ENCODE results near the gene S100A4.
"Not testable (repeated sequence)": the region's sequence is repeated elsewhere in the genome, so short reads cannot be mapped to it uniquely, and the experiment has no call there.

The S100A4 gene

DNA sequence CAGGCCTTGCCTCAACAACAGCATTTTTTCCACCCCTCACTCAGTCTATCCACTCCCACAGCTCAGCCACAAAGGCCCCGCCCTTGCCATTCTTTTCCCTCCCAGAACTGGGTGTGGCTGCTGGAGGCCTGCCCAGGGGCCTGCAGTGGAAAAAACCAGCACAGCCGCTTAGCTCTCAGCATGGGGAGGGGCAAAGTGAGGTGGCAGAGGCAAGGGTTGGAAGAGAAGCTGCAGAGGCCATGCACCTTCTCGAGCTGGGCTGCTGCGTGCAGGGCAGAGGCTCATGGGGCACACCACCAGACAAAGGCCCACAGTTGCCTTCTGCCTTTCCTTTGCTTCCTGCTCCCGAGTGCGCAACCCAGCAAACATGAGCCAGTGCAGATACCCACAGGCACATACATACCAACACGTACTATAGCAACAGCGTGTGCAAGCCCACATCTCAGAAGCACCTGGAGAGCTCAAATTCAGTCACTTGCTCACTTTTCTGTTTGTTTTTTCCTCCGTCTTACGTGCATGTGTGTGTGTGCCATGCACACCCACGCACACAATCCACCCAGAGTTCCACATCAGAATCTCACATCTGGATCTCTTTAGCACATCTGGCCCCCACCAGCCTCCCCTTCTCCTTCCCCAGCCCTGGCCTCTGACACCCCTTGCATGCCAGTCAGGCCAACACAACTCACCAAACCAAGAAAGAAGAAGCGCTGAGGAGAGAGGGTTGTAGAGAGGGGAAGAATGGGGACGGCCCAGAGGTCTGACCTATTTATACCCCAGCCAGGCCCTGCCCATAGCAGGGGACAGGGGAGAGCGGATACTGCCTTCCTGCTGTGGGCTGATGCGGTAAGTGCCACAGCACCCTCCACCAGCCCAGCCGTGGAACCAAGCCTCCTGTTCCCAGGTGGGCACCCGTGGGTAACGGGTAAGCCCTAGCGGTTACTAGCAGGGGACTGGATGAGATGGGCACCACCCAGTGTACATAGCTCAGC lies at the start of gene S100A4:
TSS of gene S100A4 (minus strand) at position 740 of the 989 bp plus-strand sequence. CDS start 1,012 bp downstream, outside the sequence.
- DNase-seq: peak; percentile 90 to 92 (median 91)

- DNase-seq: no peak
Observed at GRCh38 chr1:153592748-153593147, 47.1 kb upstream of the S100A4 start.

GRCh38 chr1:153588482-153588881 lies 42.9 kb upstream of the S100A4 start:
- DNase-seq: no peak

- DNase-seq: not testable (repeated sequence)
Observed at GRCh38 chr1:153588033-153588432, 42.4 kb upstream of the S100A4 start.

DNA sequence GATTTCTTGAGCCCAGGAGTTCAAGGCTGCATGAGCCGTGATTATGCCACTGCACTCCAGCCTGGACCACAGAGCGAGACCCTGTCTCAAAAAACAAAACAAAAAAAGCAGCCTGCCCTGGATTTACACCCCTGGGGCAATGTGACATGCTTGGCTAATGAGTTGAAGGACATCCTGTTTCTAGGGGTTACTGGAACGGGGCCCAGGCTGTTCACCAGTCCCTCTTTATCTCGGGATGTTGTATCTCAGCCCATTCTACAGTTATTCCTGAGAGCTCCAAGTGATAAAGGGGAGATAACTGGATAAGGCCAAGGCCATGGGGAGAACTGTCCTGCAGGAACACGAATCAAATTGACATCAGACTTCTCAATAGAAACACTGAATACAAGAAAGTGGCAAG lies 41.7 kb upstream of the S100A4 start:
- no peak for DNase-seq

DNA sequence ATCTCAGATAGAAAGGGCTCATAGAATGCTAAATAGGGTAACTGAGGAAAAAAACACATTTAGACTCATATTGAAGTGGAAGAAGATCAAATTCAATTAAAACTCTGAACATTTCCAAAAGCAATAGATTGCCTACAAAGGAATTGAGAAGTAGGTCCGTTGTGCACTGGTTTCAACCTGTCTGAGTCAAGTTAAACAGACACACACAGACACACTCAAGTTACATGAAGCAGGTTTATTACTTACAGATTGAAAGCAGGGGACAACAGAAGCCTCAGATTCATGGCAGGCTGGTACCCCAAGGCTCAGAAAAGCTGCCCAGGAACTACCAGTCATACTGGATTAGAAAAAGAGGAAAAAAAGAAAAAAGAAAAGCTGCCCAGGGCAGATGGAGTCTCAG lies 40.7 kb upstream of the S100A4 start:
- no peak for DNase-seq

DNA sequence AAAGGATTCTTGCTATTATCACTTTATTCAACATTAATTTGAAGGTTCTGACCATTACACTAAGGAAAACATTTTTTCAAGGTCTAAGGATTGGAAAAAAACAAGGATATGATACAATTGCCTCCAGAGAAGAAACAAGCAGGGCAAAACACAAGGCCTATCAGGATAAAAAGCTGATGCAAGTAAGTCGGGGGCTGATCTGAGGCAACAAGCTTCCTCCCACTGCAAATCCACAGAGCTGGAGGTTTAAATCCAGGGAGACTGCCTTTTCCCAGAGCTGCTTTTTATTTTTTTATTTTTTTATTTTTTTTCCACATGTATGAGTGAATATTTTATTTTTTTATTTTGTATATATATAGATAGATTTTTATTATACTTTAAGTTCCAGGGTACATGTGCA lies 39.4 kb upstream of the S100A4 start:
- DNase-seq: no peak

- DNase-seq: no peak
Observed at GRCh38 chr1:153583976-153584375, 38.4 kb upstream of the S100A4 start.

DNA sequence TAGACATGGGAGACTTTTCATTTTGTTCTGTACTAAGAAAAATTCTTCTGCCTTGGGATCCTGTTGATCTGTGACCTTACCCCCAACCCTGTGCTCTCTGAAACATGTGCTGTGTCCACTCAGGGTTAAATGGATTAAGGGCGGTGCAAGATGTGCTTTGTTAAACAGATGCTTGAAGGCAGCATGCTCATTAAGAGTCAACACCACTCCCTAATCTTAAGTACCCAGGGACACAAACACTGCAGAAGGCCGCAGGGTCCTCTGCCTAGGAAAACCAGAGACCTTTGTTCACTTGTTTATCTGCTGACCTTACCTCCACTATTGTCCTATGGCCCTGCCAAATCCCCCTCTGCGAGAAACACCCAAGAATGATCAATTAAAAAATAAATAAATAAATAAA lies 37.9 kb upstream of the S100A4 start:
- DNase-seq: not testable (repeated sequence)

DNA sequence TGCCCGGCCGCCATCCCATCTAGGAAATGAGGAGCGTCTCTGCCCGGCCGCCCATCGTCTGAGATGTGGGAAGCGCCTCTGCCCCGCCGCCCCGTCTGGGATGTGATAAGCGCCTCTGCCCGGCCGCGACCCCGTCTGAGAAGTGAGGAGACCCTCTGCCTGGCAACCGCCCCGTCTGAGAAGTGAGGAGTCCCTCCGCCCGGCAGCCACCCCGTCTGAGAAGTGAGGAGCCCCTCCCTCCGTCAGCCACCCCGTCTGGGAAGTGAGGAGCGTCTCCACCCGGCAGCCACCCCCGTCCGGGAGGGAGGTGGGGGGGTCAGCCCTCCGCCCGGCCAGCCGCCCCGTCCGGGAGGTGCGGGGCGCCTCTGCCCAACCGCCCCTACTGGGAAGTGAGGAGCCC lies 37.2 kb upstream of the S100A4 start:
- DNase-seq: not testable (repeated sequence)

- DNase-seq: no peak
Observed at GRCh38 chr1:153578936-153579335, 33.3 kb upstream of the S100A4 start.

DNA sequence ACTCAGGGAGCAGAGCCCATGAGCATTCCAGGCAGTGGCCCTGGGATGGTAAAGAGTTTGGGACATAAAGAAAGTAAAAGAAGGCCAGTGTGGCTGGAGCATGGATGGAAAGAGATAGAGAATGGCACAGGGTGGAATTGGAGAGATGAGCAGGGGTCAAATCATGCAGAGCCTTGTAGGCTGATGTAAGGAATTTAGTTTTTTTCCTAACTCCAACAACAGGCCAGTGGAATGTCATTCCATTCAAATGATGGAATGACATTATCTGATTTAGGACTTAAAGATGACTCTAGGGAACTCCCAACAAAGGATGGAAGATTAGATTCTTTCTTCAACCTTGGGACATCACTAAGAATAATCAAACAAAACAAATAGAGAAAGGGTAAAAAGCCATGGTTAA lies 32.9 kb upstream of the S100A4 start:
- DNase-seq: no peak

DNA sequence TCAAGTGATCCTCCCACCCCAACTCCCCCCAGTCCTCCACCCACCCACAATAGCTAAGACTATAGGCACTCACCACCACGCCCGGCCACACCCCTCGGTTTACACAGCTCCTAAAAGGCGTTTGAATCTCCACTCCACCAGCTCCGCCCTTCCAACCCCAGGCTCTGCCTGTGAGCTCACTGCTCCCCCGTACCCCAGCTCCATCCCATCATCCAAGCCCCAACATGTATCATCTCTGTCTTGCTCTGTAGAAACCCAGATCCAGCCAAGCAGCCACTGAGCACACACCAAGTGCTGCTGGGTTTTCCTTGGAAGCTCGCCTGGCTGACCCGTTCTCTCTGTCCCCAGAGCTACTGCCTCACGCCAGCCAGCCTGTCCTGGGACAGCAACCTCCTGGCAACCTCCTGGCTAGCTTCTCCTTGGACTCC lies 32.0 kb upstream of the S100A4 start:
- DNase-seq: no peak

DNA sequence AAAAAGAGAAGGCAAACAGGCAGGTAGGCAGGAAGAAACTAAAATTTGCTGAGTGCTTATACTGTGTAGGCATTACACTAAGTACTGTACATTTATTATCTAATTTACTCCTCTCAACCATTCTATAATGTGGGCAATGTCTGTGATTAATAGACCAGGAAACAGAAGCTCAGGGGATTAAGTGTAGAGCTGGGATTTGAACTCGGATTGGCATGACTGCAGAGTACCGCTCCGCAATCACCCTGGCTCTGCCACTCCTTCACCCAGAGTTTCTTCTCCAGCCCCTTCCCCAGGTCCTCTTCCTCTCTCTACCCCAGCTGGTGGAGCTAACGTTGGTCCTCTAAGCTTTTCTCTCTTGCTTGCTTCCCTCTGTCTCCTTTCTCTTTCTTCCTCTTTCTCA lies 31.5 kb upstream of the S100A4 start:
- no peak for DNase-seq

GRCh38 chr1:153575497-153575896 lies 29.9 kb upstream of the S100A4 start:
- DNase-seq: not testable (repeated sequence)

DNA sequence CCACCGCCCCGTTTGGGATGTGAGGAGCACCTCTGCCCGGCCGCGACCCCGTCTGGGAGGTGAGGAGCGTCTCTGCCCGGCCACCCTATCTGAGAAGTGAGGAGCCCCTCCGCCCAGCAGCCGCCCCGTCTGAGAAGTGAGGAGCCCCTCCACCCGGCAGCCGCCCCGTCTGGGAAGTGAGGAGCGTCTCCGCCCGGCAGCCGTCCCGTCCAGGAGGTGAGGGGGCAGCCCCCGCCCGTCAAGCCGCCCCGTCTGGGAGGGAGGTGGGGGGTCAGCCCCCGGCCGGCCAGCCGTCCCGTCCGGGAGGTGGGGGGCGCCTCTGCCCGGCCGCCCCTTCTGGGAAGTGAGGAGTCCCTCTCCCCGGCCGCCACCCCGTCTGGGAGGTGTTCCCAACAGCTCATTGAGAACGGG lies 29.5 kb upstream of the S100A4 start:
- not testable (repeated sequence) for DNase-seq

DNA sequence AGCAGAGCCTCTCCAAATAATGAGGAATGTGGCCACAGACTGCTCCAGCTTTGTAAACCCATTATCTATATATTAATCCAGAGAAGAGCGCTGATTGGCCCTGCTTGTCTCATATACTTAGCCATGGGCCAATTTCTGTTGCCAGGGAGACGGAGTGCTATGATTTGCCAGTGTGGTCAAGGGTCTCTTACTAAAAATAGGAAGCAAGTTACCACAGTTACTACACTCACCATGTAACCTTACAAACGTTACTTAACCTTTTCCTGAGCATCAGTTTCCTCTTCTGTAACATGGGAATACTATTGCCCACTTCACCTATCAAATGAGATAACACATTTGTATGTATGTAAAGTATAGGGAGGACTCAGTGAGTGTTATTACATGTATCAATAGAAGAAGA lies 27.7 kb upstream of the S100A4 start:
- peak; percentile 24 to 65 (median 44) for DNase-seq

DNA sequence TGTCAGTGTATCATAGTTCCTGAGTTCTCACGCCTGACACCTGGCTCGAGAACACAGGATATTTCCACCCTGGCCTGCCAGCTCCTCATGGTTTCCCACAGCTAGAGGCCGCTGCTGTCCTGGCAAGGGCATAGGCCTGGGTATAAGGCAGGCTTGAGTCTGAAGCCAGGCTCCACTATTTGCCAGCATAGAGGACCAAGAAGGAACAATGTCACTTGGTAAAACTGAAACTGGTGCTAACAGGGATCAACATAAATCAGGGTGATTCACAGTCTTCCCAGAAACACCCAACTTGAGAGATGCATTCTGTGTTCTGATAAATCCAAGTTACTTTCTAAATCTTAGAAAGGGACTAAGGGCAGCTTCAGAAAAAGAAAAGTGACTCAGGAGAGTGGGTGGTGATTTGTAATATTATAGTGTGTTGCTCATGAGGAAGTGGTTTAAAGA lies 27.0 kb upstream of the S100A4 start:
- DNase-seq: peak; percentile 83 to 98 (median 94)

- DNase-seq: no peak
Observed at GRCh38 chr1:153571706-153572105, 26.1 kb upstream of the S100A4 start.

- DNase-seq: no peak
Observed at GRCh38 chr1:153570874-153571273, 25.3 kb upstream of the S100A4 start.

DNA sequence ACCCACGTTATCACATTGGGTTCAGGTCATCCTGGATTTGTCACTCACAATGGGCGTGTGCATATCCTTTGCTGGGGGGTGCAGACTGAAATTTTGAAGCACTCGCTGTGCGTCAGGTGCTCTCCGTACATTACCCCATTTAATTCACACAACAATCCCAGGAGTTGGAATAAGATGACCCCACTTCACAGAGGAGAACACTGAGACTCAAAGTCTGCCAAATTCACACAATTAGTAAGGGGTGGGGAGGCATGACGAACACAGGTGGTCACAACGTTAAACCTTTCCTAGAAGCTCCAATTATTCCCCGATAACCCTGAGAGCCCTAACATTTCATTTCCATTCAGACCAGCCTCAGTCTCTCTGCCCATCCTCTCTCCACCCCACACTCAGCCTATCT lies 23.9 kb upstream of the S100A4 start:
- DNase-seq: no peak

DNA sequence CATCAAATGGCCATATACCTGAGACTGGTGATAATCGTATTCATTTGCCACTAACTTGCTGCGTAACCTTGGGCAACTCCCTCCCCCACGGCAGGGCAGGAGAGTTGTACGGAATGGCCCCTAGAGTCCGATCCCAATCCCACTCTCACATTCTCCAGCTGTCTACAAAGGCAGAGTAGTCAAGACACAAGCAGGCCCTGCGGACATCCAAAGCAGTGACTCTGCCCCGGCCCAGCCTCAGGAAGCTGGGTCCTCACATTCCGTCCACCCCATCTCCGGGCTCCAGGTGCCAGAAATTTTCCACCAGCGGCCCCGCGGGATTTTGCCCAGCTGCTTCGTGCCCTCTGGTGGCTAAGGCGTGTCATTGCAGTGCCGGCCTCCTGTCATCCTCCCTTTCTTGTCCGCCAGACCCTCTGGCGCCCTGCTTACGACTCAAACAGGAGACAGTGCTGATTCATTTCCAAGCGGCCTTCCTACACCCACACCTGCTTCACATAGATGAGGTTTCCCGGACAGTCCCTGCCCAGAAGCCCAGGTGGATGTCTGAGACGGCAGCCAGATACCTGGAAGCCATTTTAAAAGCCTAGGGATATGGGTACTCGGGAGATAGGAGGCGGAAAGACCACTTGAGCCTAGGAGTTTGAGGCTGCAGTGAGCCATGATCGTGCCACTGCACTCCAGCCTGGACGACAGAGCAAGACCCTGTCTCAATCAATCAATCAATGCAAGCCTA lies 22.9 kb upstream of the S100A4 start:
- DNase-seq: peak; percentile 81 to 91 (median 90)

DNA sequence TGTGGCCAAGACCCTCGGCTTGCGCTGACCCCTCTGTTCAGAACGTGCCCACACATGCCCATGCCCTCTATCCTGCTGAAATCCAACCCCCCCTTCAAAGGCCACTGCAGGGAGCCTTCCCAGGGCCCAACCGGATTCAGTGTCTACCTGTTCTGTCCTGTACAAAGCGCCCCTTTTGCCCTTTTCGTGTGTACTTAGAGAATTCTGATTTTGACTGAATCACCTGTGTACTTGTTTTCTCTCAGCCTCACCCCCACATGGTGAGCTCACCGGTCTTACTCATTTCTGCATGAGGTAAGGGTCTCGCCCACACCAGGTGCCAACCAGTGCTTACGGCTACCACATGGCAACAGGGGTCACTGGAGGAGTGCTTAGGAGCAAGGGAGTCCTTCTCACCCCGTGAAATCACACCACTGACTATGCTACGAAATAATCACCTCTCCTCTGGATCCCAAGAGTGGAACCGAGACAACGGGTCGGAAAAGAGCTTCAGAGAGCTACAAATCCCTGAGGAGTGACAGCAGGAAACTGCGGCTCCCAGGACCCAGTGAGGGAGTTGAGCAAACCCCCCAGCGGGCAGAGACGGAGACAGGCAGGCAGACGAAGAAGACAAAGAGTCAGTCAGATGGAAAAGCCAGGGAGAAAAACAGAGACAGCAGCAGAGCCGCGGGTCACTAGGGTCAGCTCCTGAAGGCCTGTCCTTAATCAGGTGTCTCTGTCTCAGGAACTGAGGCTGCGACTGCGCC lies 22.2 kb upstream of the S100A4 start:
- peak in 1 of 3 donors; percentile 10 for DNase-seq
